ENCODE measurements around the gene USP10. TPM values are rescaled to one million over a fixed set of nuclear protein-coding genes. Genes with fewer than 3 reads are reported as not detected.

The USP10 gene
- total RNA-seq, 4 donors from 2014 or later: 61.1 to 103 (median 74.4) TPM

GRCh38 chr16:84663433-84664101 lies 36.2 kb upstream of the USP10 start:
- in situ Hi-C loops (cut with MboI; ENCODE audit: low sequenced_read_pairs in 4 of 4): no loop called here
- DNase-seq: no peak
- no peak for ATAC-seq

GRCh38 chr16:84665359-84665758 lies 34.4 kb upstream of the USP10 start:
- H3K27ac ChIP-seq: no peak overlapping the region
- ATAC-seq (no peak), DNase-seq (no peak)
- no peaks in the 10 kb centered on the region for H3K27me3 ChIP-seq
- H3K36me3 ChIP-seq: peaks cover 0 to 44% of the 10 kb centered on the region in 2 donors
- no peaks in the 10 kb centered on the region for H3K4me1 ChIP-seq
- intact Hi-C loops (cut with DNase I; ENCODE audit: low total_unique reads): no loop called here
- no peak overlapping the region for H3K4me3 ChIP-seq
- TF ChIP-seq CTCF (IDR thresholded peaks at IDR 0.05 in 4 of 5, conservative IDR thresholded peaks at IDR 0.05 in 1 of 5) (no peak), POLR2A (IDR thresholded peaks at IDR 0.05) (no peak)
- in situ Hi-C loops (cut with MboI; ENCODE audit: low sequenced_read_pairs in 4 of 4): no loop called here
- H3K9me3 ChIP-seq: no peaks in the 10 kb centered on the region

More at GRCh38 chr16:84663433-84664101, 36.2 kb upstream of the USP10 start:
- Histone ChIP-seq H3K4me3 (no peak overlapping the region), H3K27me3 (no peaks in the 10 kb centered on the region), H3K9me3 (no peaks in the 10 kb centered on the region), H3K27ac (no peak overlapping the region), H3K36me3 (peaks cover 0 to 62% of the 10 kb centered on the region in 2 donors), H3K4me1 (no peaks in the 10 kb centered on the region)
- TF ChIP-seq POLR2A (IDR thresholded peaks at IDR 0.05): no peak
- no peak for TF ChIP-seq CTCF (IDR thresholded peaks at IDR 0.05 in 4 of 5, conservative IDR thresholded peaks at IDR 0.05 in 1 of 5)
- intact Hi-C loops (cut with DNase I; ENCODE audit: low total_unique reads): no loop called here

GRCh38 chr16:84665843-84666242 lies 34.0 kb upstream of the USP10 start:
- Histone ChIP-seq H3K4me3 (no peak overlapping the region), H3K4me1 (no peaks in the 10 kb centered on the region), H3K27me3 (no peaks in the 10 kb centered on the region), H3K27ac (no peak overlapping the region), H3K36me3 (peaks cover 0 to 39% of the 10 kb centered on the region in 2 donors), H3K9me3 (no peaks in the 10 kb centered on the region)
- no peak for DNase-seq
- intact Hi-C loops (cut with DNase I; ENCODE audit: low total_unique reads) (no loop called here), in situ Hi-C loops (cut with MboI; ENCODE audit: low sequenced_read_pairs in 4 of 4) (no loop called here)
- ATAC-seq: no peak
- TF ChIP-seq POLR2A (IDR thresholded peaks at IDR 0.05) (no peak), CTCF (IDR thresholded peaks at IDR 0.05 in 4 of 5, conservative IDR thresholded peaks at IDR 0.05 in 1 of 5) (no peak)

GRCh38 chr16:84667600-84668309 lies 32.0 kb upstream of the USP10 start:
- Histone ChIP-seq H3K27me3 (no peaks in the 10 kb centered on the region), H3K4me3 (no peak overlapping the region), H3K36me3 (peaks cover 0 to 22% of the 10 kb centered on the region in 2 donors), H3K27ac (no peak overlapping the region), H3K9me3 (no peaks in the 10 kb centered on the region), H3K4me1 (no peaks in the 10 kb centered on the region)
- in situ Hi-C loops (cut with MboI; ENCODE audit: low sequenced_read_pairs in 4 of 4) (no loop called here), intact Hi-C loops (cut with DNase I; ENCODE audit: low total_unique reads) (no loop called here)
- TF ChIP-seq POLR2A (IDR thresholded peaks at IDR 0.05): no peak
- no peak for TF ChIP-seq CTCF (IDR thresholded peaks at IDR 0.05 in 4 of 5, conservative IDR thresholded peaks at IDR 0.05 in 1 of 5)
- DNase-seq: no peak
- no peak for ATAC-seq
